HUES6 (cell line): ENCODE results near the gene WASHC4.

Experiments used
- H3K27ac ChIP-seq: 2 replicates; pipeline ENCODE4 v1.7.0; 2013; ENCODE audit warnings: low read depth, mild to moderate bottlenecking, low read length, inconsistent platforms
- H3K27me3 ChIP-seq: 2 replicates; pipeline ENCODE4 v1.6.1; 2013; ENCODE audit warnings: low read length; ENCODE audit not compliant: control insufficient read depth, insufficient read depth
- H3K36me3 ChIP-seq: 2 replicates; pipeline ENCODE4 v1.6.1; 2013; ENCODE audit warnings: low read length; ENCODE audit not compliant: control insufficient read depth, insufficient read depth
- H3K4me1 ChIP-seq: 2 replicates; pipeline ENCODE4 v1.6.1; 2013; ENCODE audit warnings: low read length; ENCODE audit not compliant: control insufficient read depth, insufficient read depth
- H3K4me3 ChIP-seq: 2 replicates; pipeline ENCODE4 v1.5.1; 2013; ENCODE audit warnings: low read depth, low read length
- H3K9ac ChIP-seq: one replicate; pipeline ENCODE4 v1.6.1; 2013; ENCODE audit warnings: mild to moderate bottlenecking, low read length
- H3K9me3 ChIP-seq: 2 replicates; pipeline ENCODE4 v1.6.1; 2013; ENCODE audit warnings: low read depth, low read length; ENCODE audit not compliant: control insufficient read depth, insufficient read depth

WASHC4 gene

GRCh38 chr12:105116969-105117368, 9.4 kb downstream of the WASHC4 start:
- H3K27ac ChIP-seq = no peak overlapping the region
- no peak overlapping the region for H3K9ac ChIP-seq
- no peaks in the 10 kb centered on the region for H3K9me3 ChIP-seq
- H3K27me3 ChIP-seq = no peaks in the 10 kb centered on the region
- peaks cover 97% of the 10 kb centered on the region for H3K36me3 ChIP-seq
- H3K4me3 ChIP-seq = no peak overlapping the region
- peaks cover 7% of the 10 kb centered on the region for H3K4me1 ChIP-seq

GRCh38 chr12:105120551-105120950, 13.0 kb downstream of the WASHC4 start:
- H3K36me3 ChIP-seq = peaks cover 97% of the 10 kb centered on the region
- H3K27me3 ChIP-seq = no peaks in the 10 kb centered on the region
- no peak overlapping the region for H3K9ac ChIP-seq
- no peaks in the 10 kb centered on the region for H3K4me1 ChIP-seq
- no peaks in the 10 kb centered on the region for H3K9me3 ChIP-seq
- no peak overlapping the region for H3K27ac ChIP-seq
- H3K4me3 ChIP-seq = no peak overlapping the region

GRCh38 chr12:105138248-105138647, 30.7 kb downstream of the WASHC4 start:
- H3K4me1 ChIP-seq = no peaks in the 10 kb centered on the region
- peaks cover 91% of the 10 kb centered on the region for H3K36me3 ChIP-seq
- no peak overlapping the region for H3K27ac ChIP-seq
- no peaks in the 10 kb centered on the region for H3K27me3 ChIP-seq
- H3K9ac ChIP-seq = no peak overlapping the region
- no peaks in the 10 kb centered on the region for H3K9me3 ChIP-seq
- no peak overlapping the region for H3K4me3 ChIP-seq

- no peak overlapping the region for H3K27ac ChIP-seq
- no peaks in the 10 kb centered on the region for H3K4me1 ChIP-seq
- H3K36me3 ChIP-seq = peaks cover 92% of the 10 kb centered on the region
- H3K9me3 ChIP-seq = no peaks in the 10 kb centered on the region
- H3K9ac ChIP-seq = no peak overlapping the region
- H3K27me3 ChIP-seq = no peaks in the 10 kb centered on the region
- H3K4me3 ChIP-seq = no peak overlapping the region
These were observed 33.9 kb downstream of the WASHC4 start for GRCh38 chr12:105141320-105141922.

- no peak overlapping the region for H3K4me3 ChIP-seq
- H3K36me3 ChIP-seq = peaks cover 92% of the 10 kb centered on the region
- no peaks in the 10 kb centered on the region for H3K9me3 ChIP-seq
- H3K9ac ChIP-seq = no peak overlapping the region
- H3K27ac ChIP-seq = no peak overlapping the region
- H3K4me1 ChIP-seq = no peaks in the 10 kb centered on the region
- H3K27me3 ChIP-seq = no peaks in the 10 kb centered on the region
These were observed 34.7 kb downstream of the WASHC4 start for GRCh38 chr12:105142259-105142658.

GRCh38 chr12:105156260-105156659, 48.7 kb downstream of the WASHC4 start:
- Histone ChIP-seq H3K9ac (no peak overlapping the region), H3K27me3 (no peaks in the 10 kb centered on the region), H3K4me1 (peaks cover 3% of the 10 kb centered on the region; the same call in 1 of the 2 replicates), H3K36me3 (peaks cover 92% of the 10 kb centered on the region), H3K4me3 (no peak overlapping the region), H3K27ac (no peak overlapping the region), H3K9me3 (no peaks in the 10 kb centered on the region)

GRCh38 chr12:105157606-105158005, 50.1 kb downstream of the WASHC4 start:
- Histone ChIP-seq H3K9ac (no peak overlapping the region), H3K36me3 (peaks cover 92% of the 10 kb centered on the region), H3K27ac (no peak overlapping the region), H3K4me1 (peaks cover 3% of the 10 kb centered on the region; the same call in 1 of the 2 replicates), H3K9me3 (no peaks in the 10 kb centered on the region), H3K4me3 (no peak overlapping the region), H3K27me3 (no peaks in the 10 kb centered on the region)

GRCh38 chr12:105158876-105159275, 51.3 kb downstream of the WASHC4 start:
- no peak overlapping the region for H3K4me3 ChIP-seq
- H3K27me3 ChIP-seq = no peaks in the 10 kb centered on the region
- no peak overlapping the region for H3K9ac ChIP-seq
- no peaks in the 10 kb centered on the region for H3K9me3 ChIP-seq
- 0 out of 2 replicates have a peak overlapping the region, but pooled peaks have one; percentile 23 for H3K27ac ChIP-seq
- H3K4me1 ChIP-seq = peaks cover 3% of the 10 kb centered on the region; the same call in 1 of the 2 replicates
- H3K36me3 ChIP-seq = peaks cover 93% of the 10 kb centered on the region

GRCh38 chr12:105162174-105162573, 54.6 kb downstream of the WASHC4 start:
- Histone ChIP-seq H3K27ac (no peak overlapping the region), H3K9me3 (no peaks in the 10 kb centered on the region), H3K9ac (no peak overlapping the region), H3K4me3 (no peak overlapping the region), H3K27me3 (no peaks in the 10 kb centered on the region), H3K4me1 (peaks cover 3% of the 10 kb centered on the region; the same call in 1 of the 2 replicates), H3K36me3 (peaks cover 99% of the 10 kb centered on the region)

GRCh38 chr12:105164068-105164467, 56.5 kb downstream of the WASHC4 start:
- H3K4me1 ChIP-seq = no peaks in the 10 kb centered on the region
- H3K27ac ChIP-seq = no peak overlapping the region
- H3K36me3 ChIP-seq = peaks cover 92% of the 10 kb centered on the region
- H3K9ac ChIP-seq = no peak overlapping the region
- H3K9me3 ChIP-seq = no peaks in the 10 kb centered on the region
- no peak overlapping the region for H3K4me3 ChIP-seq
- H3K27me3 ChIP-seq = no peaks in the 10 kb centered on the region

GRCh38 chr12:105166736-105167135, 59.2 kb downstream of the WASHC4 start:
- Histone ChIP-seq H3K4me1 (no peaks in the 10 kb centered on the region), H3K9me3 (no peaks in the 10 kb centered on the region), H3K27ac (no peak overlapping the region), H3K4me3 (no peak overlapping the region), H3K27me3 (no peaks in the 10 kb centered on the region), H3K36me3 (peaks cover 91% of the 10 kb centered on the region), H3K9ac (no peak overlapping the region)
